ENCODE measurements around the gene CMTM6.
A peak's percentile ranks its signal among the peaks of the same experiment; 100 is the strongest.
"Not testable (repeated sequence)": the region's sequence is repeated elsewhere in the genome, so short reads cannot be mapped to it uniquely, and the experiment has no call there.

CMTM6 gene

GRCh38 chr3:32448686-32449474 is 53.8 kb downstream of the CMTM6 start:
- no peaks in the 10 kb centered on the region for H3K27me3 Mint-ChIP-seq (ENCODE audit: low read depth)
- H3K4me3 Mint-ChIP-seq = no peak overlapping the region
- H3K4me1 Mint-ChIP-seq = peaks cover 5% of the 10 kb centered on the region
- no peak for TF ChIP-seq CTCF (IDR thresholded peaks at IDR 0.05; ENCODE audit: unreplicated experiment in 3 of 3)
- H3K27ac Mint-ChIP-seq = peak overlapping the region in 1 of 3 experiments; percentile 27
- peaks cover 17% of the 10 kb centered on the region for H3K9me3 Mint-ChIP-seq
- H3K36me3 Mint-ChIP-seq (ENCODE audit: low read depth) = peaks cover 41% of the 10 kb centered on the region

- peaks cover 17% of the 10 kb centered on the region for H3K9me3 Mint-ChIP-seq
- no peak for TF ChIP-seq CTCF (IDR thresholded peaks at IDR 0.05; ENCODE audit: unreplicated experiment in 3 of 3)
- no peak overlapping the region for H3K4me3 Mint-ChIP-seq
- no peaks in the 10 kb centered on the region for H3K27me3 Mint-ChIP-seq (ENCODE audit: low read depth)
- no peak overlapping the region for H3K27ac Mint-ChIP-seq
- H3K36me3 Mint-ChIP-seq (ENCODE audit: low read depth) = peaks cover 44% of the 10 kb centered on the region
- peaks cover 5% of the 10 kb centered on the region for H3K4me1 Mint-ChIP-seq
Observed at GRCh38 chr3:32447865-32448400, 54.7 kb downstream of the CMTM6 start.

- peaks cover 50% of the 10 kb centered on the region for H3K36me3 Mint-ChIP-seq (ENCODE audit: low read depth)
- no peak for TF ChIP-seq CTCF (IDR thresholded peaks at IDR 0.05; ENCODE audit: unreplicated experiment in 3 of 3)
- H3K9me3 Mint-ChIP-seq = peaks cover 17% of the 10 kb centered on the region
- no peaks in the 10 kb centered on the region for H3K4me1 Mint-ChIP-seq
- H3K27me3 Mint-ChIP-seq (ENCODE audit: low read depth) = peaks cover 4% of the 10 kb centered on the region
- H3K4me3 Mint-ChIP-seq = no peak overlapping the region
- H3K27ac Mint-ChIP-seq = no peak overlapping the region
Observed at GRCh38 chr3:32443478-32443877, 59.2 kb downstream of the CMTM6 start.

GRCh38 chr3:32442766-32443165 is 59.9 kb downstream of the CMTM6 start:
- no peak overlapping the region for H3K27ac Mint-ChIP-seq
- peaks cover 48% of the 10 kb centered on the region for H3K36me3 Mint-ChIP-seq (ENCODE audit: low read depth)
- peaks cover 4% of the 10 kb centered on the region for H3K27me3 Mint-ChIP-seq (ENCODE audit: low read depth)
- no peaks in the 10 kb centered on the region for H3K4me1 Mint-ChIP-seq
- no peak for TF ChIP-seq CTCF (IDR thresholded peaks at IDR 0.05; ENCODE audit: unreplicated experiment in 3 of 3)
- peaks cover 17% of the 10 kb centered on the region for H3K9me3 Mint-ChIP-seq
- no peak overlapping the region for H3K4me3 Mint-ChIP-seq

- peaks cover 4% of the 10 kb centered on the region for H3K27me3 Mint-ChIP-seq (ENCODE audit: low read depth)
- no peak for TF ChIP-seq CTCF (IDR thresholded peaks at IDR 0.05; ENCODE audit: unreplicated experiment in 3 of 3)
- H3K4me1 Mint-ChIP-seq = no peaks in the 10 kb centered on the region
- peak overlapping the region in 2 of 3 experiments; percentile 19 to 53 for H3K27ac Mint-ChIP-seq
- H3K4me3 Mint-ChIP-seq = no peak overlapping the region
- H3K9me3 Mint-ChIP-seq = peaks cover 5% of the 10 kb centered on the region
- H3K36me3 Mint-ChIP-seq (ENCODE audit: low read depth) = peaks cover 29% of the 10 kb centered on the region
Observed at GRCh38 chr3:32440611-32441350, 61.9 kb downstream of the CMTM6 start.

- H3K4me3 Mint-ChIP-seq, H3K9me3 Mint-ChIP-seq, H3K4me1 Mint-ChIP-seq: not testable (repeated sequence)
Observed at GRCh38 chr3:32439421-32439820, 63.2 kb downstream of the CMTM6 start.

More at GRCh38 chr3:32439421-32439820, 63.2 kb downstream of the CMTM6 start:
- not testable (repeated sequence) for H3K27me3 Mint-ChIP-seq (ENCODE audit: low read depth); H3K27ac Mint-ChIP-seq
- H3K36me3 Mint-ChIP-seq (ENCODE audit: low read depth) = peaks cover 24% of the 10 kb centered on the region

All from nephron (organoid).